Measurements from ENCODE around the gene TMPRSS3. TPM values are rescaled to one million over a fixed set of nuclear protein-coding genes. Genes with fewer than 3 reads are reported as not detected.
"Not testable (repeated sequence)": the region's sequence is repeated elsewhere in the genome, so short reads cannot be mapped to it uniquely, and the experiment has no call there.

The TMPRSS3 gene
- total RNA-seq, 1 donor from 2014 or later, result not detected

GRCh38 chr21:42413093-42413492 lies 17.2 kb upstream of the TMPRSS3 start:
- H3K27me3 Mint-ChIP-seq (ENCODE audit: low read depth), result no peaks in the 10 kb centered on the region
- no peaks in the 10 kb centered on the region for H3K9me3 Mint-ChIP-seq
- no peak for TF ChIP-seq CTCF (conservative IDR thresholded peaks at IDR 0.05)
- no peak overlapping the region for H3K27ac Mint-ChIP-seq (ENCODE audit: unreplicated experiment)
- H3K4me1 Mint-ChIP-seq, result peaks cover 10% of the 10 kb centered on the region
- no peak for DNase-seq (ENCODE audit: low read depth, low spot score)
- H3K4me3 Mint-ChIP-seq, result no peak overlapping the region
- H3K36me3 Mint-ChIP-seq (ENCODE audit: low read depth), result no peaks in the 10 kb centered on the region

- no peaks in the 10 kb centered on the region for H3K9me3 Mint-ChIP-seq
- no peak overlapping the region for H3K27ac Mint-ChIP-seq (ENCODE audit: unreplicated experiment)
- no peak overlapping the region for H3K4me3 Mint-ChIP-seq
- DNase-seq (ENCODE audit: low read depth, low spot score), result no peak
- H3K4me1 Mint-ChIP-seq, result peaks cover 10% of the 10 kb centered on the region
- no peaks in the 10 kb centered on the region for H3K27me3 Mint-ChIP-seq (ENCODE audit: low read depth)
- no peak for TF ChIP-seq CTCF (conservative IDR thresholded peaks at IDR 0.05)
- no peaks in the 10 kb centered on the region for H3K36me3 Mint-ChIP-seq (ENCODE audit: low read depth)
These were observed 16.7 kb upstream of the TMPRSS3 start for GRCh38 chr21:42412636-42412933.

GRCh38 chr21:42411891-42412635 lies 16.2 kb upstream of the TMPRSS3 start:
- Mint-ChIP-seq H3K4me1 (peaks cover 10% of the 10 kb centered on the region), H3K4me3 (no peak overlapping the region), H3K9me3 (no peaks in the 10 kb centered on the region), H3K27me3 (ENCODE audit: low read depth) (no peaks in the 10 kb centered on the region), H3K27ac (ENCODE audit: unreplicated experiment) (no peak overlapping the region), H3K36me3 (ENCODE audit: low read depth) (no peaks in the 10 kb centered on the region)
- TF ChIP-seq CTCF (conservative IDR thresholded peaks at IDR 0.05), result no peak
- no peak for DNase-seq (ENCODE audit: low read depth, low spot score)

GRCh38 chr21:42411197-42411869 lies 15.5 kb upstream of the TMPRSS3 start:
- no peak overlapping the region for H3K27ac Mint-ChIP-seq (ENCODE audit: unreplicated experiment)
- peaks cover 10% of the 10 kb centered on the region for H3K4me1 Mint-ChIP-seq
- no peak overlapping the region for H3K4me3 Mint-ChIP-seq
- no peaks in the 10 kb centered on the region for H3K9me3 Mint-ChIP-seq
- H3K36me3 Mint-ChIP-seq (ENCODE audit: low read depth), result no peaks in the 10 kb centered on the region
- no peak for DNase-seq (ENCODE audit: low read depth, low spot score)
- no peaks in the 10 kb centered on the region for H3K27me3 Mint-ChIP-seq (ENCODE audit: low read depth)
- no peak for TF ChIP-seq CTCF (conservative IDR thresholded peaks at IDR 0.05)

- H3K4me1 Mint-ChIP-seq, result peaks cover 20% of the 10 kb centered on the region
- TF ChIP-seq CTCF (conservative IDR thresholded peaks at IDR 0.05), result no peak
- no peaks in the 10 kb centered on the region for H3K9me3 Mint-ChIP-seq
- no peak for DNase-seq (ENCODE audit: low read depth, low spot score)
- H3K27me3 Mint-ChIP-seq (ENCODE audit: low read depth), result no peaks in the 10 kb centered on the region
- H3K4me3 Mint-ChIP-seq, result no peak overlapping the region
- no peak overlapping the region for H3K27ac Mint-ChIP-seq (ENCODE audit: unreplicated experiment)
- no peaks in the 10 kb centered on the region for H3K36me3 Mint-ChIP-seq (ENCODE audit: low read depth)
These were observed 13.5 kb upstream of the TMPRSS3 start for GRCh38 chr21:42409366-42409765.

GRCh38 chr21:42408718-42409117 lies 12.9 kb upstream of the TMPRSS3 start:
- H3K4me3 Mint-ChIP-seq; H3K9me3 Mint-ChIP-seq; H3K27ac Mint-ChIP-seq (ENCODE audit: unreplicated experiment); DNase-seq (ENCODE audit: low read depth, low spot score); H3K27me3 Mint-ChIP-seq (ENCODE audit: low read depth); H3K36me3 Mint-ChIP-seq (ENCODE audit: low read depth): not testable (repeated sequence)
- peaks cover 15% of the 10 kb centered on the region for H3K4me1 Mint-ChIP-seq

Measured in neural crest cell (in vitro differentiated cells).